ENCODE measurements around the gene SIM2.

Gene SIM2

GRCh38 chr21:36718951-36719501 lies 20.1 kb downstream of the SIM2 start:
- H3K27me3 ChIP-seq (ENCODE audit: insufficient read depth, poor library complexity, severe bottlenecking): peaks cover 35% of the 10 kb centered on the region
- H3K4me3 ChIP-seq (replicated peaks; ENCODE audit: insufficient read depth, low read length): no peak overlapping the region
- H3K27ac ChIP-seq (replicated peaks): no peak overlapping the region
- DNase-seq (ENCODE audit: low read depth in 1 of 2, low spot score in 1 of 2): no peak
- TF ChIP-seq REST (IDR thresholded peaks at IDR 0.05; ENCODE audit: insufficient replicate concordance, low read depth): no peak
- no peak for TF ChIP-seq CTCF (IDR thresholded peaks at IDR 0.05; ENCODE audit: insufficient read depth, low read length)
- TF ChIP-seq SPI1 (IDR thresholded peaks at IDR 0.05; ENCODE audit: borderline replicate concordance, low read depth): no peak
- TF ChIP-seq POLR2AphosphoS5 (IDR thresholded peaks at IDR 0.05; ENCODE audit: low read depth): no peak
- no peak for TF ChIP-seq GABPA (IDR thresholded peaks at IDR 0.05; ENCODE audit: low read depth)

GRCh38 chr21:36719614-36720013 lies 20.7 kb downstream of the SIM2 start:
- TF ChIP-seq POLR2AphosphoS5 (IDR thresholded peaks at IDR 0.05; ENCODE audit: low read depth) (no peak), GABPA (IDR thresholded peaks at IDR 0.05; ENCODE audit: low read depth) (no peak), REST (IDR thresholded peaks at IDR 0.05; ENCODE audit: insufficient replicate concordance, low read depth) (no peak), CTCF (IDR thresholded peaks at IDR 0.05; ENCODE audit: insufficient read depth, low read length) (no peak), SPI1 (IDR thresholded peaks at IDR 0.05; ENCODE audit: borderline replicate concordance, low read depth) (no peak)
- no peak overlapping the region for H3K27ac ChIP-seq (replicated peaks)
- no peak for DNase-seq (ENCODE audit: low read depth in 1 of 2, low spot score in 1 of 2)
- H3K4me3 ChIP-seq (replicated peaks; ENCODE audit: insufficient read depth, low read length): no peak overlapping the region
- H3K27me3 ChIP-seq (ENCODE audit: insufficient read depth, poor library complexity, severe bottlenecking): peaks cover 30% of the 10 kb centered on the region

GRCh38 chr21:36721817-36722216 lies 22.9 kb downstream of the SIM2 start:
- no peak for TF ChIP-seq POLR2AphosphoS5 (IDR thresholded peaks at IDR 0.05; ENCODE audit: low read depth)
- no peak for TF ChIP-seq CTCF (IDR thresholded peaks at IDR 0.05; ENCODE audit: insufficient read depth, low read length)
- no peak for TF ChIP-seq SPI1 (IDR thresholded peaks at IDR 0.05; ENCODE audit: borderline replicate concordance, low read depth)
- TF ChIP-seq REST (IDR thresholded peaks at IDR 0.05; ENCODE audit: insufficient replicate concordance, low read depth): no peak
- no peak for TF ChIP-seq GABPA (IDR thresholded peaks at IDR 0.05; ENCODE audit: low read depth)
- DNase-seq (ENCODE audit: low read depth in 1 of 2, low spot score in 1 of 2): no peak
- H3K27me3 ChIP-seq (ENCODE audit: insufficient read depth, poor library complexity, severe bottlenecking): peaks cover 15% of the 10 kb centered on the region
- H3K4me3 ChIP-seq (replicated peaks; ENCODE audit: insufficient read depth, low read length): no peak overlapping the region
- no peak overlapping the region for H3K27ac ChIP-seq (replicated peaks)
